HG03097 (cell line): Measurements from ENCODE around the gene OTUB2.

Experiments used
- ATAC-seq: cut with Tn5 transposase; IDR thresholded peaks from one replicate; pipeline ENCODE4 v1.9.1; 2021; ENCODE audit not compliant: unreplicated experiment, low FRiP score

Gene OTUB2

DNA sequence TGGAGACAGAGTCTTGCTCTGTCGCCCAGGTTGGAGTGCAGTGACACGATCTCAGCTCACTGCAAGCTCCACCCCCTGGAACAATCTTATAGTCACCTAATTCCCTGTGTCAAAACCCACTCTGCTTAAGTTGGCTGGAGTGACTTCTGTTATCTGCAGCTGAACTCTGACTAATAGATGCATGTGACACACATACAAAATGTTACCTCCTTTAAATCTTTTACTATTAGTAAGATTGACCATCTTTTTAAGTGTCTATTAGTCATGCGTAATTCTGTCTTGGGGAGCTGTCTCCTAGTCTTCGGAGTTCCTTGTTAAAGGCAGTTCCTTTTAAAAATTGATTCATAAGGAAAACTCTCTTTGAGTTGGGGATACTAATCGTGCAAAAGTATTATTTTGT is 62.4 kb downstream of the OTUB2 start:
- no peak for ATAC-seq

DNA sequence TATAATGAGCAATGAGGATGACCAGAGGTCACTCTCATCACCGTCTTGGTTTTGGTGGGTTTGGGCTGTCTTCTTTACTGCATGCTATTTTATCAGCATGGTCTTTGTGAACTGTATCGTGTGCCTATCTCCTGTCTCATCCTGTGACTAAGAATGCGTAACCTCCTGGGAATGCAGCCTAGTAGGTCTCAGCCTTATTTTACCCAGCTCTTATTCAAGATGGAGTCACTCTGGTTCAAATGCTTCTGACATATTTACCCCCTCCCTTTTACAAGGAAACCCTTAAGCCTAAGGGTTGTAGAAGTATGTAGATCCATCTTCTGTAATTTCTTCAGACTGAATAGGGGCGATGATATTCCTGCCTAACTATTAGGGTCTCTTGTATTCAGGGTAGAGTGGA is 63.3 kb downstream of the OTUB2 start:
- ATAC-seq = no peak

DNA sequence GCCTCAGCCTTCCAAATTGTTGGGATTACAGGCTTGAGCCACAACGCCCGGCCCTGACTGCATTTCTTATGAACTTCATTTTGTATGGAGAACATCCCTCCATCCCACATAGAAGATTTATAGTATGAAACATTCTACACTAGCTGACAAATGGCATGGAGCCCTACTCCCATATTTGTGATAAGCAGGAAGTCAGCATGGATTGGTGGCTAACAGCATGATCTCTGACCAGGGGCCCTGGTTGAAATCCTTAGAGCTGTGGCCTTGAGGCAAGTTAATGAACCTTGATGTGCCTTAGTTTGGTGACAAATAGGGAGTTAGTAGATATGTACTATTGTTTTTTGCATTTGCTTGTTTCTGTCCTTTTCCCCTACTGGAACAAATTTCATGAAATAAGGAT is 67.3 kb downstream of the OTUB2 start:
- ATAC-seq = no peak

DNA sequence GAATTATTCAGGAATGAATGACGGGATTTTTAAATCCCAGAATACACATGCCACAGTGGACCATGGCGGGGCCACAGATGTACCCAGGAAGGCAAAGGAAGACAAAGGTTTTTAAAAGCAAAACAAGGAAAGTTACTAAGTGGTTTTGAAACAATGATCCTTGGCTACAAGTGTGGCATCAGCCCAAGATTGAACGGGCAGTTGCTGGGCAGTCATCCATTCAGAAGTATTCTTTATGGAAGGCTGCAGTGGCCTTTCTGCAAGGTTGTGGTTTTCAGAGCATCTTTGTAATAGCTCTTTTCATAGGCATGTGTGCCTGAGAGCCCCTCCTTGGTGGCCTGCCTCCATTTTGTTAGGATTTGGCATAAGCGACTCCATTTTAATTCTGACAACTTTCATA is 71.0 kb downstream of the OTUB2 start:
- no peak for ATAC-seq
